SKM-1 treated with dmso at 0.1 percent for 144 hours (cell line): ENCODE data around the gene EXOC1.
"Not testable (repeated sequence)": the region's sequence is repeated elsewhere in the genome, so short reads cannot be mapped to it uniquely, and the experiment has no call there.

ENCODE experiments used
- DNase-seq: peaks from one replicate; lab custom pipeline; 2025; ENCODE audit not compliant: unreplicated experiment; lab: John Stamatoyannopoulos, UW

EXOC1 gene

DNA sequence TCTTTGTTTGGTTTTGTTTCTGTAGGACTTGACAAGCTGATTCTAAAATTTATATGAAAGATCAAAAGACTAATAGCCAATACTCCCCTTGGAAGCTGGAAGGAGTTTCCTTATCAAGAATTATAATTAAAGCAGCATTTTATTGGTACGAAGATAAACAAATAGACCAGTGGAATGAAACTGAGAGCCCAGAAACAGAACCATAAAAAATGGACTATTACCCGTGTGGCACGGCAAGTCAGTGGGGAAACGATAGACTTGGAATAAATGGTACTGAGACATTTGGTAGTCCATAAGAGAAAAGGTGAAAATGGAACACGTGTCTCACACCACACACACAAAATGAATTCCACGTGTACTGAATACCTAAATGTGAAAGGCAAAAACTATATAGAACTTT is 52.9 kb downstream of the EXOC1 start:
- DNase-seq: no peak

DNA sequence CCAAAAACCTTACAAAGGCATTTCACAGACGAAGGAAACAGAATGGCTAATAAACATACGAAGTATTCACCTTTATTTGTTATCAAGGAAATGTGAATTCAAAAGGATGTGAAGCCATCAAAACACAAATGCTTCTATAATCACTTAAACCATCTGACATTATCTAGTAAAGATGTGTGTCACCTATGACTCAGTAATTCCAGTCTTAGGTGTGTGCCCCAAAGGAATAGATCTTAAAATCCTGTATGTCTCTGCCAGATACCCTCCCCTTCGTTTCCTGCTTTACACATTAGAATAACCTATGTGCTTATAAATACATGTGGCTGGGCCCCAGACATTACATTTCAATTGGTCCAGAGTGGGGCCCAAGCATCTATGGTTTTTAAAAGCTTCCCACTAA is 53.5 kb downstream of the EXOC1 start:
- DNase-seq: no peak

DNA sequence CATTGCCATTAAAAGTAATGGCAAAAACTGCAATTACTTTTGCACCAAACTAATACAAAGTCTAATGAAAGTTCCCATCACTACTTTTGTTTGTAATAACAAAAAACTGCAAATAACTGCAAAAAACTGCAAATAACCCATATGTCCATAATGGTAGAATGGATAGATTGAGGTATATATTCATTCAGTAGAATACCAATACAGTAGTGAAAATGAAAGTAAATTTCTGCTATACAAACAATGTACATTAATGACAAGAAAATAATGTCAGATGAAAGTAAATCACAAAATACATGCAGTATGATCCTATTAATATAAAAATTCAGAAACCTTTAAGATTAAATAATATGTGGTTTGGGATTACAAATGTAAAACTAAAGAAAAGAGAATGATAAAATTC is 54.0 kb downstream of the EXOC1 start:
- DNase-seq: no peak

DNA sequence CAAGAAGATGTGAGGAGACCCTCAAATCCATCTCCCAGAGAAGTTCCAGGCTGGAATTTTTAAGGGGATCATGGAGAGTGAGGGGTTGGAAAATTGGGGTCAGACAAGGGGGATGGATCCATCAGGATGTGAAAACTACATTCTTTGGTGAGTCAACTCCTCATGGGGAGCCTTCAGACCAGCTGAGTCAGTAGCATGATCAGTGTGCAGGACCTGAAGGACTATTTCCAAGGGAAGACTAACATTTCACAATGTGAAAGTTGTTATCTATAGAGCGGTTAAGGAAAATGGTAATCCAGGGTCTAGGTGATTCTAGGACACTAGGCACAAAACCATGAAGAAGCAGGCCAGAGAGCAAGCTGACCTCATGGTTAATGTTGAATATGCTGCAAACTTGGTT is 56.7 kb downstream of the EXOC1 start:
- DNase-seq: no peak

DNA sequence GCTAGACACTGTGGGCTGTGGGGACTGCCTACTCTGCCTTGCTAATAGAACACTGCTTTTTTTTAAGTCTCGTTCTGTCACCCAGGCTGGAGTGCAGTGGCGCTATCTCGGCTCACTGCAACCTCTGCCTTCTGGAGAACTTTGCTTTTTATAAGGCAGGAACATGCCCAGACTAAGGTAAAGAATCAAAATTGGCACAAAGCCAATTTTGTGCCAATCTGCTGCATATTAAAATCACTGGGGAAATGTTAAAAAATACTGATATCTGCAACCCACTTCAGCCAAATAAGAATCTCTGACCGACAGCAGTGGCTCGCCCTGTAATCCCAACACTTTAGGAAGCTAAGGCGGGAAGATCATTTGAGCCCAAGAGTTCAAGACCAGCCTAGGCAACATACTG is 58.8 kb downstream of the EXOC1 start:
- DNase-seq: no peak

DNA sequence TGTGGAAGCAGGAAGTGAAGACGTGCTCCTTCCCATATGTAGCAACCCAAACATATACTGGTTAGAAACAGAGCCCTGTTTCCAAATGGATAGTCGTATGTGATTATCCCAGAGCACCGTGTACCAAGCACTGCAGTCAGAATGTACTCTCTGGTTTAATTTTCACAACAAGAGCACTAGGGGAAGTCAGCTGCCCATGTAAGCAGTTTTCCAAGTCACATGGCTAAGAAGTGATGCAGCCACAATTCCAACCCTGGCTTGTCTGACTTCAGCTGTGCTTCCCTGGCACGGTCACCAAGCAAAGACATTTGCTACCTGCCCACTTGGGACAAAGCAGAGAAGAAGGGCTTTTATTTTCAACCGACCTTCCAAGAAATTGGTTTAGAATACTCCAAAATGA is 67.1 kb downstream of the EXOC1 start:
- DNase-seq: no peak

DNA sequence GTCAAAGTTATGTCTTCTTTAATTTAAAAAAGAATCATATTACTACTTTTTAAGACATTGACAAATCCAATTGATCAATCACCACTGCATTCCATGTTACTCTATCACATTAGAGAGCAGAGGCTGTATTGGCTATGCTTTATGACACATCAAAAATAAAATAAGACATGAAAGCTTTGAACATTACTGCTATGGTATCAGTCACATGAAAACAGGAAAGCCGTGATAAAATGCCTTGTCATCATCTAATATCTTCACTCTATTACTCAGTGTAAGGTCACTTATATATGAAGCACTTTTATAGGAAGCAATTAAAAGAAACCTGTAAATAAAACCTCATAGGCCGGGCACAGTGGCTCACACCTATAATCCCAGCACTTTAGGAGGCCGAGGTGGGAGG is 67.6 kb downstream of the EXOC1 start:
- no peak for DNase-seq

DNA sequence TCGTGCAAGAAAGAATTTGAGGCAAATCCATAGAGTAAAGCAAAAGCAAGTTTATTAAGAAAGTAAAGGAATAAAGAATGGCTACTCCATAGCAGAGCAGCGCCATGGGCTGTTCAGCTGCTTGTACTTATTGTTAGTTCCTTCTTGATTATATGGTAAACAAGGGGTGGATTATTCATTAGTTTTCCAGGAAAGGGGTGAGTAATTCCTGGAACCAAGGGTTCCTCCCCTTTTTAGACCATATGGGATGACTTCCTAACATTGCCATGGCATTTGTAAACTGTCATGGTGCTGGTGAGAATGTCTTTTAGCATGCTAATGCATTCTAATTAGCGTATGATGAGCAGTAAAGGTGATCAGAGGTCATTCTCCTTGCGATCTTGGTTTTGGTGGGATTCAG is 71.8 kb downstream of the EXOC1 start:
- DNase-seq: no peak

DNA sequence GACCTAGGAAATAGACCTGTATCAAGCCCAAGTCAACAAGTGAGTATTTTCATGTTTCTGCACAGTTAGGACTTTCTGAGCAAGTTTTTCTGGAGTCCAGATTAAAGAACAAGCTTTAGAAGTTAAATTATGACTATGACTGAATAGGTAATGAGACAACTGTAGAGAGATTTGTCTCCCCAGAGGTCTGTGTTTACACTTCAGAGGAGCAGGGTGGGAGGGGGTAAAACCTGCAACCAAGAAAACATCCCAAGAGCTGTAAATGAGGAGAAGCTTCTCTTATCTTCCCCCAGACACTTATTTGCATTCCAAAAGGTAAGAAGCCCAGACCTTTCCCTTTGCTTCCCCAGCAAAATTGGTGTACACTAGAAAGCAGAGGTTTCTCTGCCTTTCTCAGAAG is 73.2 kb downstream of the EXOC1 start:
- no peak for DNase-seq

DNA sequence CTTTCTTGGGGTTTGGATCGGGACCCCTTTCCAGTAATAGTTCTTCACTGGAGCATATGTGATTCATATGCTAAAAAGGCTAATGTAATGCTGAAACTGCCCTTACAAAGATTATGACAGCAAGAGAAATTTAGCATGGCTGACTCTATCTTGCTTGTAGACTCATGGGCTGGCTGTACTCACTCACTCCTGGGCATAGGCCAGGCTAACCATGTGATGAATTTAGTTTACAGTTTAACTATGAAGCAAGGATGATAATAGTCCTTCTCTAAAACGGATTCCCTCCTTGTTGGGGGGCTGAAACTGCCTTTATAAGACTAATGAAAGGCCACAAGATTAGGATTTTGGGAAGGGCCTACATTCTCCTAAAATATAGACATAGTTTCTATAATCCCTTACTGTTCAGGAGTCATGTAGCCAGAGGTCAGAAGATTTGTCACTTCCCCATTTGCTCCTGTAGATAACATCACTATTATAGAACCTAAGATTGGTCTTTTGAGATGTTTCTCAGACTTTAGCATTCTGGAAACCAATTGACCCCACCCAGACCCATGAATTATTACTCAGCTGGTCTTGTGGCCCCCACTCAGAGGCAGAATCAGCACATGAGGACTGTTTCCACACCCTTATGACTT is 74.5 kb downstream of the EXOC1 start:
- no peak for DNase-seq

DNA sequence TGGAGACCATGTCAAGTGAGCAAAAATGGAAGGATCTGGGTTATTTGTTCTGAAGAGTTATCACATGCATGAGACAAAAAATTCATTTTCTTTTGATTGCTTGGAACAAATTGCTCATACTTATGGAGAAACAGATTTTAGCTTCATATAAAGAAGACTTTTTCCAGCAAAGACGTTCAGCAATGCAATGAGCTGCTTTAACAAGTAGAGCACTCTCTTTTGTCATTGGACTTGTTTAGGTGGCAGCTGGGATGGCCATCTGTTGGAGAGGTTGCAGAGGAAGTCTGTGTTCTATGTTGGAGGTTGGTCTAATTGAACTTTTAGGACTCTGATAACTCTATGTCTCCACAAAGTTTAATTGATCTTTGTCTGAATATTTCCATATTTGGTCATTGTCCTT is 75.4 kb downstream of the EXOC1 start:
- DNase-seq: no peak

DNA sequence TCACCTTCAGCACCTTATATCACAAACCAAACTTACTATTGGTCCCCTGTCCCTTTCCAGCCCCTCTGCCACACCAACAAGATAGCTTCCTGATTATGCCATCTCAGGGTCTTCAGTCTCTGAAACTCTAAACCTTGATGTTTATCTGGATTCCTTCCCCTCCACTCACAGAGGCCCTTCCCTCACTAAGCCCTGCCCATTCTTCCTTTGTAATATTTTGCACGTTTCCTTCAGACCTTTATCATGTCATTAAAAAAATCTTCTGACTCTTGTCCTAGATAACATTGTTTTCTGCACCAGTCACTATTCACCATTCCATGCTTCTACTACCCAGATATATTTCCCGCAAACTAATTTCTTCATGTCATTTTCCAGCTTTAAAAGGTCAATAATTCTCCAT is 77.6 kb downstream of the EXOC1 start:
- no peak for DNase-seq

DNA sequence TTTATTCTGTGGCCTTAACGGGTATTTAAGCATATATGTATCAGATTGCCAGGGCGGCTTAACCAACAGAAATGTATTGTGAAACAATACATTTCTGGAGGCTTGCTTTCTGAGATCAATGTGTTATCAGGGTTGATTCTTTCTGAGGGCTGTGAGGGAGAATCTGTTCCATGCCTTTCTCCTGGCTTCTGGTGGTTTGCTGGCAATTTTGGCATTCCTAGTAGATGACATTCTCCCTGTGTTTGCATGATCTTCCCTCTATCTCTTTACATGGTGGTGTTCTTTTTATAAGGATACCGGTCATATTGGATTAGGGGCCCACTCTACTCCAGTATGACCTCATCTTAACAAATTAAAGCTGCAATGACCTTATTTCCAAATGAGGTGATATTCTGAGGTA is 78.4 kb downstream of the EXOC1 start:
- DNase-seq: no peak

DNA sequence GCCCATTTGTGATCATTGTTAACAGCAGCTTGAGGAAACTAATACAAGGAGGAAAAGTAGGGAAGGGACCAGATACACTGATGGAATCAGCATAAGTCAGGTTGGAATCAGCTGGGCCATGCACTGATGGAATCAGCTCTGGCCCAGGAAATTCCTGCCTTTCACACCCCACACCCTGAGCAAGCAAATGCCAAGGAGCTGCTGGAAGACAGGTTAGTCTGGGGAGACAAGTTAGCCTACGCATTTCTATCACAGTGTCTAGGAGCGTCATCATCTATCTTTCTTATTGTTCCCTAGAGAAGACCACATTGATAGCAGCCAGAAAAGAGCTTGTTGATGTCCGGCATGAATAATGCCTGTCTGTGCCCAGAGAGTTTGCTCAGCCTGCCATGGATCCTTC is 79.1 kb downstream of the EXOC1 start:
- no peak for DNase-seq

DNA sequence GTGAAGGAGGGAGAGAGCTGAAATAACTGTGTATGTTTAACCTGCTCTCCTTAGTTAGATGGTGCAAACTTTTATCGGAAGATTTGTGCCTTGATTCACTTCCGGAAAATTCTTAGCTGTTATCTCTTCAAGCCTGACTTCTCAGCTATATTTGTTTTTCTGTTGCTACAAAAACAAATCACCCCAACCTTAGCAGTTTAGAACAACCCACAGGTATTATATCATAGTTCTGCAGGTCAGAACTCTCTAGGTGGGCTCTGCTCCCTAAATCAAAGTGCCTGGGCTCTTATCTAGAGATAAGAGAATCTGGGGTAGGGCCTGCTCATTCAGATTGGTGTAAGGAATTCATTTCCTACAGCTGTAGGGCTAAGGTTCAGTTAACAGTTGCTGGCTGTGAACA is 80.2 kb downstream of the EXOC1 start:
- no peak for DNase-seq

DNA sequence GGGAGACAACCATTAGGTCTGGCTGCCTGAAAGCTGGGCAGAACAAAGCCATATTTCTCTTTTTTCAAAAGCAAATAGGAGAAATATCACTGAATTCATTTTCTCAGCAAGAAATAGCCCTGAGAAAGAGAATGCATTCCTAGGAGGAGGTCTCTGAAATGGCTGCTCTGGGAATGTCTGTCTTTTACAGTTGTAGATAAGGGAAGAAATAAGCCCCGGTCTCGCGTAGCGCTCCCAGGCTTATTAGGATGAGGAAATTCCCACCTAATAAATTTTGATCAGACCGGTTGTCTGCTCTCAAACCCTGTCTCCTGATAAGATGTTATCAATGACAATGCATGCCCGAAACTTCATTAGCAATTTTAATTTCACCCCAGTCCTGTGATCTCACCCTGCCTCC is 82.5 kb downstream of the EXOC1 start:
- DNase-seq: not testable (repeated sequence)

DNA sequence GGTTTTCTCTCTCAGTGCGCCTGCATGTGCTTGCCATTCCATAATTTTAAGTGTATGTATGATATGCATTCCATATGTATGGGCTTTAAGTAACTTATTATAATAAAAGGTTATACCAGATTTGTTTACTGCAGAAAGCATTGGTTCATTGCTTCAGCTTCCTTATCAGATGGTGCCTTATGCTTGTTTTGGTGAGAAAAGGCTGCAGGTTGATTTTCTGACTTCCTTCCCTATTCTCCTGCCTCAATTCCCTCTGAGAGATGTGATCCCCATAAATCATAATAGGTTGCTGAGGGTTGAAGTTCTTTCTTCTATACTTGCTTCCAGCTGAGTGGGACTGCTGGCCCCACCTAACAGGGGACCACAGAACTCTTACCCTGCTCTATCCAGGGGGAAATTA is 85.0 kb downstream of the EXOC1 start:
- DNase-seq: no peak

DNA sequence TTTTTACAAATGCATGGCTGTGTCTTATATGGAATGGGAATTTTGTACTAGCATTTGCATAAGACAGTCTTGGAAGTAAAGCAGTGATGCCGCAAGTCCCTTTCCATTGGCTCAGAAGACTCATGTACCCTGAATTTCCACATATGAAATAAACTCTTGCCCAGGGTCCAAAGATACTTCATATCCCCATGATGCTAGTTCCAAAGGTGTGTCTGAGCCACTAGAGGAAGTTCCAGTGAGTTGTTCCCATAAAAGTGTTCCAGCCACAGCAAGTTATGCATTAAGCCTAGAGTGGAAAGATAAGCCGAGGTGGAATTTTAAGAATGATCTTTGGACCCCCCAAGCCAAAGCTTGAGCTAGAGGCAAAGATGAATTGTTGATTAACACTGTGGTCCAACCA is 86.0 kb downstream of the EXOC1 start:
- no peak for DNase-seq

DNA sequence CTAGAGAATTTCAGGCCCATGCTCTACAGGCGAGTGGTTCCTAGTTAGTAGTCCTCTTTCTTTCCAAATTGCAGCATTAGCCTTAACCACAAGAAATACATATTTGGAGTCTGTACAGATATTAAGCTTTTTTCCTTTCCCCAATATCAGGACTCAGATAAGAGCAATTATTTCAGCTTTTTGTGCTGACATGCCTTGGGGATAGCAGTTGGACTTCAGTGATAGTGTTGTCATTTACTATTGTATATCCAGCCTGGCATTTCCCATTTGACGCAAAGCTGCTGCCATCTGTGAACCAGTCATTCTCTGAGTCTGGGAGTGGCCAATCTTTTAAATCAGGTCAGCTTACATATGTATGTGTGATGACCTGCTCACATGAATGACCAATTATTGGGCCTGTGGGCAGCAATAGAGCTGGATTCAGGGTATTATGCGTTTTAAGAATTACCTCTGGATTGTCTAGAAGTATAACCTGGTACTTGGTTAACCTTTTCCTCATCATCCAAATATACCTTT is 88.5 kb downstream of the EXOC1 start:
- DNase-seq: no peak

DNA sequence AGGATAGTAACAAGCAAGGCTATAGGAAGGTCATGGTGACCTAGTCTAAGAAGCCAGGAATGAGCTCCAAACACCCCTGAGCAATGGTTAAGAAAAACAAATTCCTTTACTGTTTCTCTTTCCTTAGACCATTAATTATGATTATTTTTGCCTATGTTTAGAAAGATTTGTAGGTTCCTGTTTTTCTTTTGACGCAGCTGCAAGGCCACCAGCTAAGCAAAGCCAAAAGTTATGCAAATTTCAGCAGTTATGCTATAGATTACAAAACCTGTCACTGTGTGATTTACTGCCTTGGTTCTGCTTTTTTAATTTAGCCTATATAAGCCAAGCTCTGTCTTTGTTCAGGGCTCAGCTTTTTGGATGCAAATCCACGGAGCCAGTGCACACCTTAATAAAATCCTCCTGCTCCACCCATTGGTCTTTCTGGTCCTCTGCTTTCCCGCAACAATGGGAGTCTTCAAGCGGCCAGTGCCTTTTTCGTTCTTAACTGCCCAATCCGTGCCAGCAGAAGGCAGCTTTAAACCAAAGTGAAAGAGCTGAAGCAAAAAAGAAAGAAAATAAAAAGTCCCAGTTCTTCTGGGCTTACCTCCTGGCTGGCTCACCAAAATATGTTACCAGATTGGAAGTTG is 93.9 kb downstream of the EXOC1 start:
- peak; percentile 80 for DNase-seq

DNA sequence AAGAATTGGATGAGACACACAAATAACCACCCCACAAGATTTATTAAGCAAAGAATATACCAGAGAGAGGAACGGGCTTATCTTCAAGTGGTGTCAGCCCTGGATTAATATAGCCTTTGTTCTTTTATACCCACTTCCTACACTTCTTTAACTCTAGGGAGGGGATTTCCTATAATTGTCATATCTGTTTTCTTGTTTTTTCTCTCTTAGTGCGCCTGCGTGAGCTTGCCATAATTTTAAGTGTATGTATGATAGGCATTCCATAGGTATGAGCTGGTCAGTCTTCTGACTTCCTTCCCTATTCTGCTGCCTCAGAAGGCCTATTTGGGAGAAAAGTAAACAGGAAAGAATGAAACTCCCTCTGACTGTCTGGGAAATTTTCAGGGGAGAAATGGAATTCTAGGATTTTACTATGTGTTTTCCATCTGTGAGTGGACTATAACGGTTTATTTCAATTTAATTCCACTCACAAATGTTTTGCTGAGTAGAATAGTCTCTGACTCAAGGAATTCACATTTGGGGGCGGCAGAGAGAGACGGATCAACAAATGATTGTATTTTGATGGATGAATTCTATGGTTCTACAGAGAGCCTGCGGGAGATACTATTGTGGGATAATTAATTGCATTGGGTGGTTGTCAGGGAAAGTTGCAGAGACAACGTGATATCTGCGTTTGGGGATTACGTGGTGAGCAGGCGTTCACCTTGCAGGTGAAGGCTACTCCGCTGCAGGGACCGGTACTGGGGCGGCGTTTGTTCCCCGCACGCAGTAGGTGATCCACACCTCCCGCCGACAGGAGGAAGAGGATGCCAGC is 94.7 kb downstream of the EXOC1 start:
- peak; percentile 15 for DNase-seq
